Retinal pigment epithelial cell (primary cell): ENCODE results near the gene CCDC47.

Experiments
- DNase-seq: peaks from one replicate; pipeline ENCODE4 v3.0.0-alpha.2; 2010; ENCODE audit warnings: low read depth
- H3K4me3 ChIP-seq: 2 replicates; pipeline ENCODE4 v1.5.1; 2011; ENCODE audit warnings: mild to moderate bottlenecking, low read length, control low read depth, moderate library complexity
- CTCF ChIP-seq: conservative IDR thresholded peaks from 2 replicates; pipeline ENCODE4 v1.5.1; 2011; ENCODE audit warnings: low read depth, low read length, control low read depth, inconsistent platforms

CCDC47 gene

DNA sequence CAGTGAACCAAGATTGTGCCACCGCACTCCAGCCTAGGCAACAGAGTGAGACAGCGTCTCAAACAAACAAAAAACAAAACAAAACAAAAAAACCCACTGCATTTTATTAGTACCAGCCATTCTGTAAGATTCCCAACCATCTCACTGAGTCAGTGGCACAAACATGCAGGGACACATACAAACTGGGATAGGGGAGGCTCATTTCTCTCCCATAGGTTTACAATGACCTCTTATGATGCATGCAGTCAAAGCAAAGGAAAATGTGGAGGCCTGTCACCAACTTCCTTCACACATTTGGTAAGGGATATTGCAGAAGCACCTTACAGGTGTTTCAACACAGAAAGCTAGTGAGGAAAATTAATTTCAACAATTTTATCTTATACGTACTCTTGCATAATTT is 19.4 kb downstream of the CCDC47 start:
- no peak overlapping the region for H3K4me3 ChIP-seq
- TF ChIP-seq CTCF, result no peak
- DNase-seq, result no peak

DNA sequence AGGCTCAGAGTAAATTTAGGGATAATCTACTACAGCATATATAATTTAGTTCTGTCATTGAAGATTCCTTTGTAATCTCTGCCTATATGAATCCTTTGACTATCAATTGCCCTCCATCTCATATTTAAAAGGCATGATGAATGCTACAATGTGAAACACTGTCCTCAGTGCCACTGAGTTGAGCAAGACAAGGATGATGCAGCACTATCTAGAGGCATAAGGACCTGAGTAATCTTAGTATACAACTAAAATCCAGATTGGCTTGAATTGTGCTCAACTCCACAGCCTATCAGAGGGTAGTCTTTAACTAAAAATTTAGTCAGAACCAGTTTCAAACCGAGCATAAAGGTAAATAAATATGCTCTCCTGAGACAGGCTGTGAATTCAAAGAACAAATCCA is 20.2 kb downstream of the CCDC47 start:
- H3K4me3 ChIP-seq, result no peak overlapping the region
- TF ChIP-seq CTCF, result no peak
- DNase-seq, result no peak

DNA sequence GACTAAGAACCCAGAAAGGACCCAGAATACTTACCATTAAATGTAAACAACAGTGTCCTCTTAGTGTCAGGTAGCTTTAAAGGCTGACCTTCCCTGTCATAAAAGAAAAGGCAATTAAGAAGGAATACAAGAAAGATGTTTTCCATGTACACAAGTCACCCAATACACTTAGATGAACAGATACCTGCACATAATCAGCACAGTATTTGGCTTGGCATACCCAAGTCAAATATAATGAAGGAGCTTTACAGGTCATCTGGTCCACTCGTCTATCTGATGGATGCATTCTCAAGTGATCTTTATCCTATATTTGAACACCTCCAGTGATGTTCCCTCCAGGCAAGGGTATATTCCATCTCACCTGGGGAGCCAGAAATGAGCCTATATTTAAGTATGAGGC is 20.7 kb downstream of the CCDC47 start:
- no peak for DNase-seq

DNA sequence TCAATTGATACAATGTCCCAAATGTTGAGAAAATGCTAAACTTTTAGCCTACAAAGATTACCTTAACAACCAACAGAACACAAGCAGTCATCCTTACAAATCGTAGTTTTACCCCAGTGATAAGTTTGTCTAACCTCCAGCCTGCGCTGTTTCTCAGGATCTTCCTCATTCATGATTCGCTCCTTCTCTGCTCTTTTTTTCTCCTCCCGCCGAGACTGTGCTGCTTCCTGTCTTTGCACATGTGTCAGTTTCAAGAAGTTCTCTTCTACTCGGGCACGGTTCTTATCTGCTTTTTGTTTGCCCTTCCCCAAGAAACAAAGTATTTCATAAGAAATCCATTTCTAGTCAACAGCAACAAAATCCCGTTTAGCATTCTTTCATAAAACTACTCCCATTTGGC is 21.6 kb downstream of the CCDC47 start:
- TF ChIP-seq CTCF, result no peak
- DNase-seq, result no peak
- H3K4me3 ChIP-seq, result no peak overlapping the region

More for the DNA sequence above, 20.7 kb downstream of the CCDC47 start:
- H3K4me3 ChIP-seq, result no peak overlapping the region
- TF ChIP-seq CTCF, result no peak

DNA sequence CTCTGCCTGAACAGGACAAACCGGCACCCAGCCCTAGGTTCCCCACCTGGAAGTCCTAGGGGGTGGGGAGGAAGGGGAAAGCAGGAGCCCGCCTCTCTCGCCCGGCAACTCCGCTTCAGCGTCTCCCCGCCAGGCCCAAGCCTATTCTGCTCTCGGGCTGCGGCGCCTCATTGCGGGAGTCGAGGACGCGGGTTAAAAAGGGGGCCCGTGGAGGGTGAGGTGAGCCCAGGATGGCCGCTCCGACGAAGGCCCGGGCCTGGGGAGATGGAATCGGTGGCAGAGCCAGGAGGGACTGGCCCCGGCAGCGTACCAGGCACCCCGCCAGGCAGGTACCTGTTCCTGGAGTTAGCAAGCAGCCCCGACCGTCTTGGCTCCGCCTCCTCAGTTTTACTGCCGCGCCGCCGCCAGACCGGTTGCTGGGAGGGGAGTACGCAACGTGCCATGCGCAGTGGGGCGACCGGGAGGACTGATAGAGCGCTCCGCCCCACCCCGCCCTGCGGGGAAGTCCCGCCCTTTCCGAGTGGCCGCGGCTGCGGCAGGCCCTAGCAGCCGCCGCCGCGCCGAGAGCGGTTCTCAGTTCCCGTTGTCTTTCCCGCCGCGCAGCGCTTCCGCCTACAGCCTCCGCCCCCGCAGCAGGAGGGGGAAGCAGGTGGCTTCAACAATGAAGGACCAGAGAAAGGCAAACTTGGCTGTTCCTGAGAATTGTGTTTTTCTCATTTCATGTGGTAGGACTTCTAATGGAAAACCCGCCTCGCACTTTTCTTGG is 31.8 kb downstream of the CCDC47 start, which contains the start of gene STRADA:
Gene STRADA, minus strand, starts transcription at position 392 of the 766 bp plus-strand sequence. CDS start 13,430 bp downstream, outside the sequence.
- DNase-seq, result peak; percentile 89
- no peak for TF ChIP-seq CTCF
- peak within 1 kb of the TSS; percentile 73 for H3K4me3 ChIP-seq

DNA sequence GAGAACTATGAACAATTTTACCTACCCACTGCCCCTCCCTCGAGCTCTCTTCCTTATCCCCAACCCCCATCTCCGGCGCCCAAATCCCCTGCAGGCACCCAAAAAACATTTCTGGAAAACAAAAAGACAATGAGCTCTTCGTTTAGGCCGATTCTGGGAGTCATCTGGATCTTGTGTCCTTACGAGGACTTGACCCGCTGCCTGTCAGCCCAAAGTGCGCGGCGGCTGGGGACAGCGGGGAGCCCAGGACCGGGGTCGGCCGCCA is 32.3 kb downstream of the CCDC47 start:
- DNase-seq, result no peak
- H3K4me3 ChIP-seq, result peak overlapping the region; percentile 73
- no peak for TF ChIP-seq CTCF

GRCh38 chr17:63740464-63741142 is 32.8 kb downstream of the CCDC47 start:
- peak overlapping the region; percentile 73 for H3K4me3 ChIP-seq
- TF ChIP-seq CTCF, result no peak
- no peak for DNase-seq
